HG03460 (cell line): Measurements from ENCODE around the gene RLN3.
A peak's percentile ranks its signal among the peaks of the same experiment; 100 is the strongest.

ENCODE experiments used
- ATAC-seq: cut with Tn5 transposase; IDR thresholded peaks from one replicate; pipeline ENCODE4 v1.9.1; 2021; ENCODE audit not compliant: unreplicated experiment

Gene RLN3

DNA sequence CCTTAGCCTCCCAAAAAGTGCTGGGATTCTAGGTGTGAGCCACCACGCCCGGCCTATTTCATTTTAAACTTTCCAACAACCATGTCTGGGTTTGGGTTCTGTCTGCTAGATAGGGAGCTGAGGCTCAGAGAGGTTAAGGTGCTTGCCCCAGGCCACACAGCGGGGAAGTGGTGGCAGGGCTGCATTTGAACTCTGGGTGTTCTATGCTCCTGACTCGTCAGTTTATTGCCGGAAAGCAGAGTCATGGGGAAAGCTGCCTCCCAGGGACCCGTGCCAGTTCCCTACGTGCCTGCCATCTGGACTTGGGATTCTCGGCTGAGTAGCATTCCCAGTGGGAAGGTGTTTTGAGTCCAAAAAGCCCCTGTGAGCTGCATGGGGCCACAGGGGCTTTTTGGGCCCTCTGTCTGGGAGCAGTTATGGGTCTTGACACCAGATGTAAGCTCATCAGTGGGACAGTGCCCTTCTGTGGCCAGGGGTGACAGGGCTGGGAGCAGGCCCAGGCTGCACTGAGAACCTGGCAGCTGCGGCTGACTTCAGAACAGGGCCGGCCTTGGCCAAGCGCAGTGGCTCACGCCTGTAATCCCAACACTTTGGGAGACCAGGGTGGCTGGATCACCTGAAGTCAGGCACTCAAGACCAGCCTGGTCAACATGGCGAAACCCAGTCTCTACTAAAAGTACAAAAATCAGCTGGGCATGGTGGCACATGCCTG is 32.8 kb upstream of the RLN3 start:
- no peak for ATAC-seq

- ATAC-seq = no peak
Measured at GRCh38 chr19:13995878-13996765, 31.8 kb upstream of the RLN3 start.

DNA sequence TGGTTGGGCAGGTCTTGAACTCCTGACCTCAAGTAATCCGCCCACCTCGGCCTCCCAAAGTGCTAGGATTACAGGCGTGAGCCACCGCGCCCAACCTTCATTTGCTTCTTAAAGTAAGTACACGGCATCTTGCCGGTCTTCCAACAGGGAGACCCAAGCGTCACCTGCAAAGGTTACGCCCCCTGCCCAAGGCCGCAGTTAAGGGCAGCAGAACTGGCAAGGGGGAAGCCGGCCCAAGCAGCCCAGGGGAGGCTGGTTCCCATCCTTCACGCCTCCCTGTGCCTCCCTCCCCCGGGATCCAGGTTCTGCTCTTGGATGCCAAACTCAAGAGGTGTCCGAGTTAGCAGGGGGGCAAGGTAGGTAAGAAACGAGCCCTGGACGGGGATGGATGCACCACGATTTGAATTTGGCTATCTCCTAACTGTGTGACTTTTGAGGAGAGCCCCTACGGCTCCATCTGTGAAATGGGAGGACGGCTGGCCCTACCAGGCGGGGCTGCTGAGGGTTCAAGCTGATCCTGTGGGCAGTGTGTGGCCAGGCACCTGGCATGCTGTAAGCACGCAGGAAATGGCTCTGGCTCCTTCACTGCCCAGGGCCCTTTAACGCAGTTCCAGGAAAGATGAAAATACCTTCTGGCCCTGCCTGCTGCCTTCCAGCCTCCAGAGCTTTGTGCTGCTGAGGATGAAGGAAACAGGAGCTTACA is 30.9 kb upstream of the RLN3 start:
- no peak for ATAC-seq

DNA sequence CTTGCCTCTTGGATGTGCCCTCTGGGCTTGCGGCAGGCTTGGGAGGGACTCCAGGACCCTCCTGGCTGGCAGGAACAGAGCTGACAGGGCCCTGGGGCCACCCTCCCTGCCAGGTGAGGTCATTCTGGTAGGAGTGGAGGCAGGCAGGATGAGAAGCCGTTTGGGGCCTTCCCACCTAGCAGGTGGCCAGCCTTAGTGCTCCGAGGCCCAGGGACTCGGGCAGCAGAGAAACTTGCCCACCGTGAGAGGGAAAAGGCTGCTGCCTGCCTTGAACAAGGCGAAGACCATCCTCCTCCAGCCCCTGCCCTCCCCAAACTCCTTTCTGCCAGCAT is 30.4 kb upstream of the RLN3 start:
- ATAC-seq = no peak

- no peak for ATAC-seq
Measured at GRCh38 chr19:13998426-13998825, 29.5 kb upstream of the RLN3 start.

DNA sequence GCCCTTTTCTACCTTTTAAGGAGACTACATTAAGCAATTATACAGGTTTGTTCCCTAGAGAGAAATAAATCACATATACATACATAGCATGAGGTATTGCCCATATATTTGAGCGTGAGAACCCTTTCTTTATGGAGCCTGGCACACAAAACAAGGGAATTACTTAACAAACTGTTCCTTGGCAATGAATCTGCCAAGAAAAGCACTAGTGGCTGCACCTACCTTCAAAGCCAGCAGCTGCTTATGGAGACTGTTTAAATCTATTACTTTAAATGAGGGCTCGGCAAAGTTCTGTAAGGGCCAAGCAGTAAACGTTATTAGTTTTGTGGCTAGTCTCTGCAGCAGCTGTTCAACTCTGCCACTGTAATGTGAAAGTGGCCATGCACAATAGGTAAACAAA is 28.9 kb upstream of the RLN3 start:
- ATAC-seq = no peak

GRCh38 chr19:14000691-14001375 is 27.1 kb upstream of the RLN3 start:
- ATAC-seq = no peak

- no peak for ATAC-seq
Measured at GRCh38 chr19:14002571-14003250, 25.2 kb upstream of the RLN3 start.

GRCh38 chr19:14003251-14004055 is 24.5 kb upstream of the RLN3 start:
- no peak for ATAC-seq

- no peak for ATAC-seq
Measured at GRCh38 chr19:14004619-14005348, 23.2 kb upstream of the RLN3 start.

- no peak for ATAC-seq
Measured at GRCh38 chr19:14005349-14006084, 22.4 kb upstream of the RLN3 start.

DNA sequence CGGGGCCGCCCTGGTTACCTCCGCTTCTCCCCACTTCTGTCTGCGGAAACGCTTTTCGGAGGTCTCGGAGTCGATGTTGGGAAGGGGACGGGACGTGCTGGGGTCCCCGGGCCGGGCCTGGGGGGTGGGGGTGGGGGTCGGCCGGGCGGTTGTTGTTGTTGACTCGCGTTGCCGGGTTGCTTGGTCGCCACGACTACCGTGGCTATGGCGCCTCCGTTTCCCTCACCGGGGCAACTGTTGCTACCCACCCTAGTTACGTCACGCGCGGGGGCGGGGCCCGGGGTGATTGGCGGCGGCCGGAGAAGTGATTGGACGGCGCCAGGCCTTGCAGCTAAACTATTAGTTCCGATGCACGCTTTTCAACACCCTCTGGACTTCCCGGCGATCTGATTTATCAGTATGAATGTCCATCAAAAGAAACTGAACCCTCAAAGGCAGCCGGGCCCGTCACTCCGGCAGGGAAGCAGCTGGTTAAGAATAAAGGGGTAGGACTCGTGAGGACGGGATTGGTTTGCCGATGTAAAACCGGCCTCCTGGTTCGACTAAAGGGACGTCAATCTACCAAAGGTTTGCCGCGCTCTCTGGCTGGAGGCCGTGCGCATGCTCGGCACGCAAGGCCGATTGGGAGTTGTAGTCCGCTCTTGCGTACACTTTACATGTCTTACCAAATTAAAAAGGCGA is 21.7 kb upstream of the RLN3 start, which contains the start of gene RFX1:
RFX1 (minus strand) TSS at position 236 of the 681 bp plus-strand sequence. CDS start 12,477 bp downstream, outside the sequence.
- peak; percentile 75 for ATAC-seq

DNA sequence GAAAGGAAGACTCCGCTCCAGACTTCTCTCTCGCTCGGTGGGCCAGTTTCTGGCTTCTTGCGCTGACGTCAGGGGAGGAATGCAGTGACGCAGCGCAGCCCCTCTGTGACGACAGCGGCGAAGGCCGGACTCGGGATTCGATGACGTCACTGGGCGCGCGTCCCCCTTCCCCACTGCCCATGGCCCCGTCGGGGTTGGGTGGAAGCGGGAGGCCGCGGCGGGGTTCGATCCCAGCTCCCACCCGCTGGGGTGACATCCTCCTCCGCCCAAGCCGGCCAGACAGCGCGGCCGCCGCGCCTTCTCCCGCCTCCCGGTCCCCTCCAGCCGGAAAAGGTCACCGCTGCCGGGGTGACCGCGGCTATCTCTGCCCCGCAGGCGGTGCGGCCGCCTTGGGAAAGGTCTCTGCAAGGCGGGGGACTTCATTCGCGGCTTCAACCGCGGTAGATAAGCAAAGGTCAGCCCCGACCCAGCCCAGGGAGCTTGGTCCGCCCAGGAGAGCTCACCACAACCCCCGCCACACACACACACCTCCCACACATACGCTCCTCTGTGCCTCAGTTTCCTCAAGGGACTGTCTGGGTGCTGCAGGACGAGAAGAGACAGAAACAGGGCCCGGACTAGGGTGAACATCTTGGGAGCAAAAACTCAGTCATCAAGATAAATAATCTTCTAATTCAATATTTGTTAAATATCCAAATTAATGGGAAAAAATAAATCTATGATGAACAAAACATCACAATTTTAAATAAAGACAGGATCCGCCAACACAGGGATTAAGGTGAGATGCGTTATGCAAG is 21.0 kb upstream of the RLN3 start:
- peak; percentile 28 for ATAC-seq

GRCh38 chr19:14012378-14012915 is 15.5 kb upstream of the RLN3 start:
- no peak for ATAC-seq

GRCh38 chr19:14015524-14016035 is 12.4 kb upstream of the RLN3 start:
- no peak for ATAC-seq

GRCh38 chr19:14019100-14019499 is 8.8 kb upstream of the RLN3 start:
- ATAC-seq = no peak
